OCI-M2 (cell line): Measurements from ENCODE around the gene S100PBP.

ENCODE experiments used
- DNase-seq: peaks from one replicate; lab custom pipeline; 2025; ENCODE audit not compliant: unreplicated experiment; lab: John Stamatoyannopoulos, UW

The S100PBP gene

GRCh38 chr1:32869923-32870614, 52.6 kb downstream of the S100PBP start:
- no peak for DNase-seq

- DNase-seq = no peak
Measured at GRCh38 chr1:32870615-32871363, 53.3 kb downstream of the S100PBP start, which contains the start of gene FNDC5. Gene FNDC5 (minus strand): TSS chr1:32870912.

- no peak for DNase-seq
Measured at GRCh38 chr1:32871364-32872191, 54.1 kb downstream of the S100PBP start.

GRCh38 chr1:32872192-32872460, 54.7 kb downstream of the S100PBP start:
- no peak for DNase-seq

GRCh38 chr1:32873484-32873883, 56.0 kb downstream of the S100PBP start:
- no peak for DNase-seq

GRCh38 chr1:32874860-32875752, 57.7 kb downstream of the S100PBP start:
- DNase-seq = no peak

- DNase-seq = no peak
Measured at GRCh38 chr1:32876341-32877210, 59.1 kb downstream of the S100PBP start.

- DNase-seq = no peak
Measured at GRCh38 chr1:32877211-32878110, 60.0 kb downstream of the S100PBP start.

GRCh38 chr1:32878183-32878582, 60.7 kb downstream of the S100PBP start:
- DNase-seq = no peak

GRCh38 chr1:32878637-32879041, 61.2 kb downstream of the S100PBP start:
- no peak for DNase-seq

- no peak for DNase-seq
Measured at GRCh38 chr1:32881291-32881690, 63.8 kb downstream of the S100PBP start.

- DNase-seq = no peak
Measured at GRCh38 chr1:32881871-32882850, 64.7 kb downstream of the S100PBP start.

- no peak for DNase-seq
Measured at GRCh38 chr1:32883338-32884031, 66.0 kb downstream of the S100PBP start.

GRCh38 chr1:32884032-32884372, 66.5 kb downstream of the S100PBP start:
- DNase-seq = no peak

GRCh38 chr1:32884726-32885125, 67.3 kb downstream of the S100PBP start:
- no peak for DNase-seq

- no peak for DNase-seq
Measured at GRCh38 chr1:32885676-32886003, 68.2 kb downstream of the S100PBP start.
